HCT116 (cell line): ENCODE measurements around the gene OR4K14.

ENCODE experiments used
- CBX3 ChIP-seq: IDR thresholded peaks from 2 replicates; pipeline ENCODE4 v1.6.1; 2012; ENCODE audit warnings: low read depth
- CTCF ChIP-seq, 3 experiments: fragments of 200-600 bp in 1 of 3; sonication (generic) in 1 of 3; IDR thresholded peaks in 2 of 3; conservative IDR thresholded peaks in 1 of 3; 2 replicates each; pipeline ENCODE4 v1.5.1; 2012 to 2017; ENCODE audit warnings: low read depth in 2 of 3, low read length in 2 of 3, antibody characterized with exemption in 1 of 3, borderline replicate concordance in 1 of 3, control low read depth in 1 of 3, mild to moderate bottlenecking in 1 of 3, mixed read lengths in 1 of 3, mixed run types in 1 of 3, moderate library complexity in 1 of 3; ENCODE audit not compliant: insufficient read depth in 1 of 3
- EZH2 ChIP-seq: fragments of 200-600 bp; sonication (generic); IDR thresholded peaks from 2 replicates; pipeline ENCODE4 v1.6.1; 2017; ENCODE audit warnings: antibody characterized with exemption, mixed run types
- EZH2phosphoT487 ChIP-seq: fragments of 200-600 bp; IDR thresholded peaks from 2 replicates; pipeline ENCODE4 v1.6.1; 2018; ENCODE audit warnings: antibody characterized with exemption, borderline replicate concordance
- FOSL1 ChIP-seq: IDR thresholded peaks from 2 replicates; pipeline ENCODE4 v1.6.1; 2012; ENCODE audit warnings: low read depth
- MAX ChIP-seq: IDR thresholded peaks from 2 replicates; pipeline ENCODE4 v1.6.1; 2012
- POLR2A ChIP-seq: IDR thresholded peaks from 2 replicates; pipeline ENCODE4 v1.7.0; 2011; ENCODE audit warnings: borderline replicate concordance; ENCODE audit not compliant: insufficient read depth, insufficient read length; ENCODE audit errors: extremely low read depth
- POLR2AphosphoS5 ChIP-seq: IDR thresholded peaks from 2 replicates; pipeline ENCODE4 v1.6.1; 2011; ENCODE audit warnings: mild to moderate bottlenecking, low read depth, low read length, moderate library complexity
- RAD21 ChIP-seq: IDR thresholded peaks from 2 replicates; pipeline ENCODE4 v1.6.1; 2012; ENCODE audit warnings: low read depth, mild to moderate bottlenecking
- YY1 ChIP-seq: IDR thresholded peaks from 2 replicates; pipeline ENCODE4 v1.6.1; 2011; ENCODE audit warnings: low read length, low read depth, moderate library complexity, mild to moderate bottlenecking; ENCODE audit not compliant: insufficient replicate concordance; ENCODE audit errors: extremely low read depth
- ZFX ChIP-seq: fragments of 450-650 bp; IDR thresholded peaks from 2 replicates; pipeline ENCODE4 v1.6.1; 2017
- ZNF274 ChIP-seq: fragments of 200-500 bp; sonication (Bioruptor generic); IDR thresholded peaks from 2 replicates; pipeline ENCODE4 v1.6.1; 2014; ENCODE audit warnings: mild to moderate bottlenecking, low read depth, low read length, inconsistent platforms
- TF ChIP-seq, protein P1 (sequence below): IDR thresholded peaks from 2 replicates; pipeline ENCODE4 v1.6.1; 2012; ENCODE audit warnings: low read depth

GRCh38 chr14:20044243-20044642, 25.1 kb upstream of the OR4K14 start:
- TF ChIP-seq RAD21 (no peak), ZNF274 (no peak), CBX3 (no peak), MAX (no peak), POLR2AphosphoS5 (no peak), POLR2A (no peak), CTCF (IDR thresholded peaks at IDR 0.05 in 2 of 3, conservative IDR thresholded peaks at IDR 0.05 in 1 of 3; ENCODE audit: borderline replicate concordance in 1 of 3, insufficient read depth in 1 of 3, low read depth in 2 of 3, low read length in 2 of 3) (no peak), ZFX (no peak), YY1 (no peak), FOSL1 (no peak), EZH2phosphoT487 (no peak), EZH2 (no peak)
- TF ChIP-seq, protein P1, sequence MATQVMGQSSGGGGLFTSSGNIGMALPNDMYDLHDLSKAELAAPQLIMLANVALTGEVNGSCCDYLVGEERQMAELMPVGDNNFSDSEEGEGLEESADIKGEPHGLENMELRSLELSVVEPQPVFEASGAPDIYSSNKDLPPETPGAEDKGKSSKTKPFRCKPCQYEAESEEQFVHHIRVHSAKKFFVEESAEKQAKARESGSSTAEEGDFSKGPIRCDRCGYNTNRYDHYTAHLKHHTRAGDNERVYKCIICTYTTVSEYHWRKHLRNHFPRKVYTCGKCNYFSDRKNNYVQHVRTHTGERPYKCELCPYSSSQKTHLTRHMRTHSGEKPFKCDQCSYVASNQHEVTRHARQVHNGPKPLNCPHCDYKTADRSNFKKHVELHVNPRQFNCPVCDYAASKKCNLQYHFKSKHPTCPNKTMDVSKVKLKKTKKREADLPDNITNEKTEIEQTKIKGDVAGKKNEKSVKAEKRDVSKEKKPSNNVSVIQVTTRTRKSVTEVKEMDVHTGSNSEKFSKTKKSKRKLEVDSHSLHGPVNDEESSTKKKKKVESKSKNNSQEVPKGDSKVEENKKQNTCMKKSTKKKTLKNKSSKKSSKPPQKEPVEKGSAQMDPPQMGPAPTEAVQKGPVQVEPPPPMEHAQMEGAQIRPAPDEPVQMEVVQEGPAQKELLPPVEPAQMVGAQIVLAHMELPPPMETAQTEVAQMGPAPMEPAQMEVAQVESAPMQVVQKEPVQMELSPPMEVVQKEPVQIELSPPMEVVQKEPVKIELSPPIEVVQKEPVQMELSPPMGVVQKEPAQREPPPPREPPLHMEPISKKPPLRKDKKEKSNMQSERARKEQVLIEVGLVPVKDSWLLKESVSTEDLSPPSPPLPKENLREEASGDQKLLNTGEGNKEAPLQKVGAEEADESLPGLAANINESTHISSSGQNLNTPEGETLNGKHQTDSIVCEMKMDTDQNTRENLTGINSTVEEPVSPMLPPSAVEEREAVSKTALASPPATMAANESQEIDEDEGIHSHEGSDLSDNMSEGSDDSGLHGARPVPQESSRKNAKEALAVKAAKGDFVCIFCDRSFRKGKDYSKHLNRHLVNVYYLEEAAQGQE, result no peak
